SK-N-MC (cell line): ENCODE measurements around the gene ZNF485.

Experiments used
- EZH2 ChIP-seq: fragments of 200-600 bp; sonication (generic); IDR thresholded peaks from one replicate; pipeline ENCODE4 v1.6.1; 2017; ENCODE audit warnings: antibody characterized with exemption
- FOXP2 ChIP-seq: optimal IDR thresholded peaks from 2 replicates; pipeline ENCODE3; 2011; ENCODE audit warnings: mild to moderate bottlenecking, moderate library complexity; ENCODE audit not compliant: insufficient read depth; ENCODE audit errors: extremely low read length, control extremely low read depth
- POLR2AphosphoS5 ChIP-seq: IDR thresholded peaks from 2 replicates; pipeline ENCODE4 v1.6.1; 2012; ENCODE audit warnings: mild to moderate bottlenecking, low read depth, low read length, borderline replicate concordance

DNA sequence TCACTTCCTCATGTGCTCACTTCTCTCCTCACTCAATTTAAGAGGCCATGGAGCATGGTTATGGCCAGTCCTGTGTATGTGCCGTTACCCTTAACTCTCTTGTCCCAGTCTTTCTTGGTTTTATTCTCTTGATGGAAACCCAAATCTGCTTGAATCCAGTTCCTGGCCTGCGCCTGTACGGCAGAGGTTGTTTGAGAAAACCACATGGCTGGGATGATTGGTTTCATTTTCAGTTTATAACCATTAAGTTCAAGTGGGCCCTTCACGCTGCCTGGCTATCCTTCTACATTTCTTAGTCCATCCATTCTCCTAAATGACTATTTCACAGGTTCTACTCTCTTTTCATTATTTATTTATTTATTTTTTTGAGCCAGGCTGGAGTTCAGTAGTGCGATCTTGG is 30.2 kb upstream of the ZNF485 start:
- no peak for TF ChIP-seq POLR2AphosphoS5
- no peak for TF ChIP-seq EZH2
- TF ChIP-seq FOXP2: no peak
